ENCODE data around the gene APOBEC3C.

- TF ChIP-seq POLR2A (IDR thresholded peaks at IDR 0.05) (no peak), CTCF (IDR thresholded peaks at IDR 0.05) (no peak)
These were observed 48.3 kb upstream of the APOBEC3C start for GRCh38 chr22:38965614-38966379.
